GM19025 (cell line): ENCODE results near the gene CYP1B1.

ENCODE experiments used
- ATAC-seq: cut with Tn5 transposase; IDR thresholded peaks from one replicate; pipeline ENCODE4 v1.9.1; 2021; ENCODE audit warnings: mild to moderate bottlenecking, low read depth, moderate library complexity; ENCODE audit not compliant: unreplicated experiment

CYP1B1 gene

GRCh38 chr2:38076710-38077430 is 919 bp upstream of the CYP1B1 start:
- ATAC-seq = peak; percentile 53

- peak; percentile 41 for ATAC-seq
Observed at GRCh38 chr2:38076152-38076709, 280 bp upstream of the CYP1B1 start.

- ATAC-seq = no peak
Observed at GRCh38 chr2:38074764-38075506, 1.0 kb downstream of the CYP1B1 start.

- ATAC-seq = no peak
Observed at GRCh38 chr2:38074058-38074763, 1.7 kb downstream of the CYP1B1 start.

GRCh38 chr2:38073211-38074057 is 2.5 kb downstream of the CYP1B1 start:
- no peak for ATAC-seq

GRCh38 chr2:38070438-38070837 is 5.5 kb downstream of the CYP1B1 start:
- no peak for ATAC-seq

- no peak for ATAC-seq
Observed at GRCh38 chr2:38068234-38068633, 7.7 kb downstream of the CYP1B1 start.

- ATAC-seq = no peak
Observed at GRCh38 chr2:38066421-38067115, 9.4 kb downstream of the CYP1B1 start.

GRCh38 chr2:38065502-38066135 is 10.3 kb downstream of the CYP1B1 start:
- ATAC-seq = no peak

- ATAC-seq = no peak
Observed at GRCh38 chr2:38064801-38065501, 11.0 kb downstream of the CYP1B1 start.

- no peak for ATAC-seq
Observed at GRCh38 chr2:38060236-38061018, 15.5 kb downstream of the CYP1B1 start.

- no peak for ATAC-seq
Observed at GRCh38 chr2:38057651-38058410, 18.1 kb downstream of the CYP1B1 start.

- ATAC-seq = no peak
Observed at GRCh38 chr2:38056216-38056615, 19.7 kb downstream of the CYP1B1 start.

- no peak for ATAC-seq
Observed at GRCh38 chr2:38045811-38046210, 30.1 kb downstream of the CYP1B1 start.

GRCh38 chr2:38039121-38039910 is 36.6 kb downstream of the CYP1B1 start:
- ATAC-seq = no peak

- ATAC-seq = no peak
Observed at GRCh38 chr2:38038682-38039081, 37.3 kb downstream of the CYP1B1 start.
